ENCODE results near the gene PSMB8. TPM values are rescaled to one million over a fixed set of nuclear protein-coding genes. Genes with fewer than 3 reads are reported as not detected.
"Not testable (repeated sequence)": the region's sequence is repeated elsewhere in the genome, so short reads cannot be mapped to it uniquely, and the experiment has no call there.

PSMB8 gene
- total RNA-seq, 1 experiment from 2014 or later = 0.96 TPM

- Histone ChIP-seq H4K20me1 (ENCODE audit: insufficient read depth) (no peaks in the 10 kb centered on the region), H3K9me2 (ENCODE audit: insufficient read depth) (no peaks in the 10 kb centered on the region), H3K4me3 (replicated peaks in 1 of 2; ENCODE audit: low read depth in 1 of 2, low read length in 2 of 2) (no peak overlapping the region), H3K79me2 (ENCODE audit: insufficient read depth, low read length) (no peaks in the 10 kb centered on the region), H3K4me2 (ENCODE audit: low read length) (no peak overlapping the region), H3K27me3 (ENCODE audit: insufficient read depth, low read length) (no peaks in the 10 kb centered on the region), H2AFZ (ENCODE audit: low read depth, low read length, poor library complexity, severe bottlenecking) (no peak overlapping the region), H3K9ac (ENCODE audit: low read length) (no peak overlapping the region), H3K36me3 (ENCODE audit: control insufficient read depth in 1 of 2, insufficient read depth in 2 of 2, low read length in 2 of 2) (no peaks in the 10 kb centered on the region), H3K4me1 (ENCODE audit: control insufficient read depth in 1 of 2, insufficient read depth in 2 of 2, low read length in 2 of 2) (peaks cover 0 to 7% of the 10 kb centered on the region in 2 experiments; a peak in 2 of 4 replicates), H3K27ac (ENCODE audit: low read depth, low read length) (no peak overlapping the region), H3K9me3 (ENCODE audit: control insufficient read depth in 1 of 2, insufficient read depth in 1 of 2, low read depth in 1 of 2, low read length in 2 of 2) (no peaks in the 10 kb centered on the region)
- CTCF ChIA-PET = interaction anchor here (1.2 kb wide), 1 partner anchor 70 kb away, joined by 3 read pairs; the partner anchor contains the start of gene HLA-DMA
- DNase-seq (ENCODE audit: low read depth, low spot score) (no peak), ATAC-seq (no peak)
- no peak for TF ChIP-seq JUND (IDR thresholded peaks at IDR 0.05)
- TF ChIP-seq YY1 (IDR thresholded peaks at IDR 0.05; ENCODE audit: extremely low read depth, insufficient replicate concordance, low read depth, low read length) = no peak
- TF ChIP-seq ZNF274 (IDR thresholded peaks at IDR 0.05; ENCODE audit: low read depth, low read length) = no peak
- TF ChIP-seq POLR2A (IDR thresholded peaks at IDR 0.05; ENCODE audit: borderline replicate concordance, extremely low read depth, insufficient read depth, insufficient read length) = no peak
- no peak for TF ChIP-seq ZFX (IDR thresholded peaks at IDR 0.05)
- no peak for TF ChIP-seq CBX3 (IDR thresholded peaks at IDR 0.05; ENCODE audit: low read depth)
- TF ChIP-seq RAD21 (IDR thresholded peaks at IDR 0.05; ENCODE audit: low read depth) = no peak
- TF ChIP-seq SIN3A (IDR thresholded peaks at IDR 0.05; ENCODE audit: low read depth) = no peak
- no peak for TF ChIP-seq EGR1 (IDR thresholded peaks at IDR 0.05; ENCODE audit: low read depth)
- no peak for TF ChIP-seq EZH2phosphoT487 (IDR thresholded peaks at IDR 0.05; ENCODE audit: borderline replicate concordance)
- no peak for TF ChIP-seq TCF7L2 (IDR thresholded peaks at IDR 0.05; ENCODE audit: borderline replicate concordance, extremely low read depth, insufficient read depth, insufficient read length)
- no peak for TF ChIP-seq SRF (IDR thresholded peaks at IDR 0.05; ENCODE audit: low read depth)
- TF ChIP-seq SP1 (IDR thresholded peaks at IDR 0.05; ENCODE audit: low read depth) = no peak
- no peak for TF ChIP-seq POLR2AphosphoS5 (IDR thresholded peaks at IDR 0.05; ENCODE audit: low read depth, low read length)
- TF ChIP-seq REST (IDR thresholded peaks at IDR 0.05; ENCODE audit: low read depth) = no peak
- no peak for TF ChIP-seq ZBTB33 (IDR thresholded peaks at IDR 0.05; ENCODE audit: extremely low read depth, insufficient replicate concordance, low read length)
- no peak for TF ChIP-seq ATF3 (IDR thresholded peaks at IDR 0.05)
- TF ChIP-seq FOSL1 (IDR thresholded peaks at IDR 0.05; ENCODE audit: low read depth) = no peak
- RAD21 ChIA-PET (ENCODE audit: low non-redundant PET in 1 of 2, low total read pairs in 2 of 2, uncharacterized antibody in 2 of 2, unreplicated experiment in 2 of 2) = no interaction called here
- intact Hi-C loops (cut with micrococcal nuclease) = no loop called here
- no TSS peak for BruUV-seq (replicated peaks)
- POLR2A ChIA-PET = no interaction called here
Measured at GRCh38 chr6:32882879-32883250, 39.0 kb upstream of the PSMB8 start.

- H4K20me1 ChIP-seq (ENCODE audit: insufficient read depth); H3K79me2 ChIP-seq (ENCODE audit: insufficient read depth, low read length); DNase-seq (ENCODE audit: low read depth, low spot score); H3K36me3 ChIP-seq (ENCODE audit: control insufficient read depth in 1 of 2, insufficient read depth in 2 of 2, low read length in 2 of 2); intact Hi-C loops (cut with micrococcal nuclease); H3K27ac ChIP-seq (ENCODE audit: low read depth, low read length); H3K27me3 ChIP-seq (ENCODE audit: insufficient read depth, low read length); H3K9me3 ChIP-seq (ENCODE audit: control insufficient read depth in 1 of 2, insufficient read depth in 1 of 2, low read depth in 1 of 2, low read length in 2 of 2); H3K9me2 ChIP-seq (ENCODE audit: insufficient read depth); RAD21 ChIA-PET (ENCODE audit: low non-redundant PET in 1 of 2, low total read pairs in 2 of 2, uncharacterized antibody in 2 of 2, unreplicated experiment in 2 of 2); H3K4me1 ChIP-seq (ENCODE audit: control insufficient read depth in 1 of 2, insufficient read depth in 2 of 2, low read length in 2 of 2); ATAC-seq; H3K4me2 ChIP-seq (ENCODE audit: low read length); H3K4me3 ChIP-seq (replicated peaks in 1 of 2; ENCODE audit: low read depth in 1 of 2, low read length in 2 of 2); H3K9ac ChIP-seq (ENCODE audit: low read length); BruUV-seq (replicated peaks); H2AFZ ChIP-seq (ENCODE audit: low read depth, low read length, poor library complexity, severe bottlenecking): not testable (repeated sequence)
- ChIA-PET CTCF (interaction anchor here (1.0 to 1.5 kb wide), 4 partner anchors 9 to 104 kb away, joined by 3 to 7 read pairs (median 6); partner anchors contain the start of gene TAP2), POLR2A (interaction anchor here (1.4 kb wide), 1 partner anchor 91 kb away, joined by 4 read pairs; no protein-coding TSS in a partner anchor)
Measured at GRCh38 chr6:32880962-32881361, 37.1 kb upstream of the PSMB8 start.

All from HCT116 (cell line).